ENCODE data around the gene ANKRD6. TPM values are rescaled to one million over a fixed set of nuclear protein-coding genes. Genes with fewer than 3 reads are reported as not detected.

ANKRD6 gene
- total and polyA plus RNA-seq, 7 experiments from 2014 or later: 0.71 to 6.6 (median 3.3) TPM

DNA sequence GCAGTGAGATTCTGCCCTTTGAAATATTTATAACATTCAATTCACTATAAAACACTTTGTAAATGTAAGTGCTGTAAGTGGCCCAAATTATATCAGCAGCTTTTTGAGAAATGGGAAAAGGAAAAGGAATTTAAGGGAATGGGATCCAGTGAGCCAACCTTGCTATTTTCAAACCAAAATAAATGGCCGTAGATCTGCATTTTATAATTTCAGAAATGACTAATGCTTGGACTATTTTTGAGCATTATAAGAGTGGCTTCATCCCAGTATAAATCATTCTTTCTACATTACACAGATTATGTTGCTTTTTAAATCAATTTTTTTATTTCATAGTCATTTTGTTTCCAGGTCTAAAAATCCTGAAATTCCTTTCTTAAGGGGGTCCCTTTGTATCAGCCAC is 49.2 kb downstream of the ANKRD6 start:
- ATAC-seq: no peak
- intact Hi-C loops (cut with micrococcal nuclease): no loop called here
- no peak for DNase-seq
- no peaks in the 10 kb centered on the region for H3K4me1 ChIP-seq (ENCODE audit: control insufficient read depth in 2 of 2, insufficient read depth in 2 of 2, low read length in 2 of 2)
- H3K27me3 Mint-ChIP-seq: peaks cover 0 to 29% (median 0%) of the 10 kb centered on the region in 5 donors
- POLR2A ChIA-PET: no interaction called here
- H3K27me3 ChIP-seq (ENCODE audit: control insufficient read depth in 2 of 2, insufficient read depth in 2 of 2, low read length in 2 of 2): no peaks in the 10 kb centered on the region
- H3K9me3 ChIP-seq (ENCODE audit: control insufficient read depth in 2 of 3, low read length in 3 of 3): no peaks in the 10 kb centered on the region
- H3K4me3 ChIP-seq (ENCODE audit: low read length): no peak overlapping the region
- no peak overlapping the region for H3K4me3 Mint-ChIP-seq
- H3K9me3 Mint-ChIP-seq: peaks cover 0 to 2% (median 0%) of the 10 kb centered on the region in 11 donors
- CTCF ChIA-PET: no interaction called here
- H3K27ac ChIP-seq (ENCODE audit: low read depth, low read length): no peak overlapping the region
- H3K36me3 Mint-ChIP-seq: peaks cover 0 to 3% (median 0%) of the 10 kb centered on the region in 5 donors
- H3K36me3 ChIP-seq (ENCODE audit: control insufficient read depth in 2 of 3, insufficient read depth in 3 of 3, low read length in 3 of 3): no peaks in the 10 kb centered on the region
- peaks cover 0 to 8% (median 0%) of the 10 kb centered on the region in 7 donors for H3K4me1 Mint-ChIP-seq
- no peak overlapping the region for H3K27ac Mint-ChIP-seq

DNA sequence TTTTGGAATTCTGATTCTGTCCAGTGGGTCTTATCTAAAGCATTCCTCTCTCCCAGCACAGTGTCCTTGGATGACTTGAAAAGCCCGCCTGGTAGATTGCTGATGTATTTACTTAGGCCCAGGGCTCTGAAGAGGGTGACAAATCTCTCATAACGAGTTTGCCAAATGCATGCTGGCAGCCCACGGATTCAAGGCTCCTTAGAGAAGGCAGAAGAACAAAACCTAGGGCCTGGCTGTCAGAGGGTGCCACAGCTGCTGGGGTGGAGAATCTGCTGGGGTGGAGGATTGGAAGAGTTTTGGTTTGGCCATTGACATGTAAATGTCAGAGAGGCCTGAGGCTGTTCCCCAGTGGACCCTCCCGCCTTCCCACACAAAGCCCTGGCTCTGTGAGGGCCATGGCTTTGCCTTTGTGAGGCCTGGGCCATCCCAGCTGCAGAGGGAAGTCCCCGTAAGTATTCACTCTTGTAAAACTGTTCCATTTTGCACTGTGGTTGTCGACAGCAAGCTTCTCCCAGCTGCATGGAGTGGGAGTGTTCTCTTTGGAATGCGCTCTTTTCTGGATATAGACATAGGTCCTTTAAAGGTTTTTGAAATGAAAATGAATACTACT is 50.3 kb downstream of the ANKRD6 start:
- no peak overlapping the region for H3K27ac ChIP-seq (ENCODE audit: low read depth, low read length)
- ChIA-PET POLR2A (no interaction called here), CTCF (no interaction called here)
- no peaks in the 10 kb centered on the region for H3K9me3 ChIP-seq (ENCODE audit: control insufficient read depth in 2 of 3, low read length in 3 of 3)
- Mint-ChIP-seq H3K27me3 (peaks cover 0 to 31% (median 0%) of the 10 kb centered on the region in 5 donors), H3K27ac (no peak overlapping the region), H3K36me3 (no peaks in the 10 kb centered on the region), H3K4me1 (peaks cover 0 to 8% (median 0%) of the 10 kb centered on the region in 7 donors), H3K4me3 (no peak overlapping the region), H3K9me3 (no peaks in the 10 kb centered on the region)
- DNase-seq (no peak), ATAC-seq (no peak)
- intact Hi-C loops (cut with micrococcal nuclease): no loop called here
- no peak overlapping the region for H3K4me3 ChIP-seq (ENCODE audit: low read length)
- H3K27me3 ChIP-seq (ENCODE audit: control insufficient read depth in 2 of 2, insufficient read depth in 2 of 2, low read length in 2 of 2): no peaks in the 10 kb centered on the region
- no peaks in the 10 kb centered on the region for H3K4me1 ChIP-seq (ENCODE audit: control insufficient read depth in 2 of 2, insufficient read depth in 2 of 2, low read length in 2 of 2)
- H3K36me3 ChIP-seq (ENCODE audit: control insufficient read depth in 2 of 3, insufficient read depth in 3 of 3, low read length in 3 of 3): no peaks in the 10 kb centered on the region

DNA sequence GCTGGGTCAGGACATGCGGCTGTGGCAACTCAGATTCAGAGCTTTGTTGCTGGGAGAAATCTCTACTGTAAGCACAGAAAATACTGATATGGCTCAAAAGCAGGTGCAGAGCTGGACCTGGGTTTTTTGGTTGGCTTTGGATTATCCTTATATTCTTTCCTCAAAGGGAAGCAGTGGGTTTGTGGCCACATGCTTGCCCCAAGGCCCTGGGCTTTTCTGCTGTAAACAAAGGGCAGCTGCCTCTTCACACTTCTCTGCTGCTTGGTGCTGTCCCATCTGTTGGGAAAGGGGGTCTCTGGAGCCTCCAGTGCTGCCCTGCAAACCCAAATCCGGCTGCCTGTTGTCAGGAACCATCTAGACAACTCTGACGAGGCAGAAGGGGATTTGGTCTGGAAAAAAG is 52.4 kb downstream of the ANKRD6 start:
- Histone ChIP-seq H3K4me3 (ENCODE audit: low read length) (no peak overlapping the region), H3K27me3 (ENCODE audit: control insufficient read depth in 2 of 2, insufficient read depth in 2 of 2, low read length in 2 of 2) (no peaks in the 10 kb centered on the region), H3K4me1 (ENCODE audit: control insufficient read depth in 2 of 2, insufficient read depth in 2 of 2, low read length in 2 of 2) (no peaks in the 10 kb centered on the region), H3K36me3 (ENCODE audit: control insufficient read depth in 2 of 3, insufficient read depth in 3 of 3, low read length in 3 of 3) (no peaks in the 10 kb centered on the region), H3K27ac (ENCODE audit: low read depth, low read length) (no peak overlapping the region), H3K9me3 (ENCODE audit: control insufficient read depth in 2 of 3, low read length in 3 of 3) (no peaks in the 10 kb centered on the region)
- H3K4me3 Mint-ChIP-seq: no peak overlapping the region
- peaks cover 0 to 27% (median 0%) of the 10 kb centered on the region in 5 donors for H3K27me3 Mint-ChIP-seq
- H3K9me3 Mint-ChIP-seq: no peaks in the 10 kb centered on the region
- ChIA-PET POLR2A (interaction anchor here (0.8 kb wide), 1 partner anchor 47 kb away, joined by 3 read pairs; no protein-coding TSS in a partner anchor), CTCF (no interaction called here)
- no peak overlapping the region for H3K27ac Mint-ChIP-seq
- H3K36me3 Mint-ChIP-seq: peaks cover 0 to 4% (median 0%) of the 10 kb centered on the region in 5 donors
- no peak for DNase-seq
- intact Hi-C loops (cut with micrococcal nuclease): no loop called here
- no peak for ATAC-seq
- H3K4me1 Mint-ChIP-seq: no peaks in the 10 kb centered on the region

DNA sequence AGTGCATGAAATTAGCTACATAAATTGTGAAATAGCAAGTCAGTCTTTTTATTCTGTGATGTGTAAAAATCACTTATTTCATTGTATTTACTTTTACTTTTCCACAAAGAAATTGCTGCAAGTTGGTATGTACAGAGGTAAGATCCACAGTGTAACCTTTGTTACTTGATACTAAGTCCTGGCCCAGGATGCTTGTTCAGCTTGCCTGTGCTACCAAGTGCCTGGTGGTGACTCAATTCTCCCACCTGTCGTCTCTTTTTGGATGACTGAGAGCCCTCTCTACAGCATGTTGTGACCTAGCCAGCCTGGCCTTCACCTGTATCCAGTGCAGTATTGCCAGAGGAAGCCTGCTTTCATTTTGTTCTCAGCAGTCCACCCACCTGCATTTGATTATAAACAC is 54.9 kb downstream of the ANKRD6 start:
- Mint-ChIP-seq H3K9me3 (no peaks in the 10 kb centered on the region), H3K4me3 (no peak overlapping the region), H3K27me3 (peaks cover 0 to 17% (median 0%) of the 10 kb centered on the region in 5 donors), H3K36me3 (peaks cover 0 to 4% (median 0%) of the 10 kb centered on the region in 5 donors), H3K27ac (no peak overlapping the region), H3K4me1 (no peaks in the 10 kb centered on the region)
- no peak for ATAC-seq
- no peaks in the 10 kb centered on the region for H3K36me3 ChIP-seq (ENCODE audit: control insufficient read depth in 2 of 3, insufficient read depth in 3 of 3, low read length in 3 of 3)
- H3K4me3 ChIP-seq (ENCODE audit: low read length): no peak overlapping the region
- POLR2A ChIA-PET: no interaction called here
- DNase-seq: no peak
- H3K4me1 ChIP-seq (ENCODE audit: control insufficient read depth in 2 of 2, insufficient read depth in 2 of 2, low read length in 2 of 2): no peaks in the 10 kb centered on the region
- intact Hi-C loops (cut with micrococcal nuclease): no loop called here
- no peaks in the 10 kb centered on the region for H3K27me3 ChIP-seq (ENCODE audit: control insufficient read depth in 2 of 2, insufficient read depth in 2 of 2, low read length in 2 of 2)
- H3K27ac ChIP-seq (ENCODE audit: low read depth, low read length): no peak overlapping the region
- CTCF ChIA-PET: no interaction called here
- H3K9me3 ChIP-seq (ENCODE audit: control insufficient read depth in 2 of 3, low read length in 3 of 3): no peaks in the 10 kb centered on the region

DNA sequence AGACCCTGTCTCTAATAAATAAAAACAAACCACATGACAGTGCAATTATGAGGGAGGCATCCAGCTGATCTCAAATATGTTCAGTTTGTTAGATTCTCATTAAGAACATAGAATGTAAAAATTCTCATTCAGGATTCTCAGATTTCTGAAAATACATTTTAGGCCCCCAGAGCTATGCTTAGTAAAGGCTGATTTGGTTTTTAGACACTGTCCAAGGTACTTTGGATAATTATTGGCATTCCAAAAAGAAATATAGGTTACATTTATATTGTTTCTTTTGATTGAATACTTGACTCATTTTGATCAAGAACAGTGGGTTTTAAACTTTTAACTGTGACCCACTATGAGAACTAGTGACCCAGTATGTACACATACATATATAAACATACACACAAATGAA is 55.5 kb downstream of the ANKRD6 start:
- intact Hi-C loops (cut with micrococcal nuclease): no loop called here
- peaks cover 0 to 2% (median 0%) of the 10 kb centered on the region in 7 donors for H3K4me1 Mint-ChIP-seq
- no peaks in the 10 kb centered on the region for H3K27me3 ChIP-seq (ENCODE audit: control insufficient read depth in 2 of 2, insufficient read depth in 2 of 2, low read length in 2 of 2)
- peaks cover 0 to 15% (median 0%) of the 10 kb centered on the region in 5 donors for H3K27me3 Mint-ChIP-seq
- ATAC-seq: no peak
- H3K27ac Mint-ChIP-seq: no peak overlapping the region
- no peaks in the 10 kb centered on the region for H3K36me3 ChIP-seq (ENCODE audit: control insufficient read depth in 2 of 3, insufficient read depth in 3 of 3, low read length in 3 of 3)
- peaks cover 0 to 4% (median 0%) of the 10 kb centered on the region in 5 donors for H3K36me3 Mint-ChIP-seq
- ChIA-PET CTCF (no interaction called here), POLR2A (no interaction called here)
- no peak overlapping the region for H3K4me3 Mint-ChIP-seq
- H3K27ac ChIP-seq (ENCODE audit: low read depth, low read length): no peak overlapping the region
- H3K4me1 ChIP-seq (ENCODE audit: control insufficient read depth in 2 of 2, insufficient read depth in 2 of 2, low read length in 2 of 2): no peaks in the 10 kb centered on the region
- H3K9me3 ChIP-seq (ENCODE audit: control insufficient read depth in 2 of 3, low read length in 3 of 3): no peaks in the 10 kb centered on the region
- no peaks in the 10 kb centered on the region for H3K9me3 Mint-ChIP-seq
- H3K4me3 ChIP-seq (ENCODE audit: low read length): no peak overlapping the region
- DNase-seq: no peak

DNA sequence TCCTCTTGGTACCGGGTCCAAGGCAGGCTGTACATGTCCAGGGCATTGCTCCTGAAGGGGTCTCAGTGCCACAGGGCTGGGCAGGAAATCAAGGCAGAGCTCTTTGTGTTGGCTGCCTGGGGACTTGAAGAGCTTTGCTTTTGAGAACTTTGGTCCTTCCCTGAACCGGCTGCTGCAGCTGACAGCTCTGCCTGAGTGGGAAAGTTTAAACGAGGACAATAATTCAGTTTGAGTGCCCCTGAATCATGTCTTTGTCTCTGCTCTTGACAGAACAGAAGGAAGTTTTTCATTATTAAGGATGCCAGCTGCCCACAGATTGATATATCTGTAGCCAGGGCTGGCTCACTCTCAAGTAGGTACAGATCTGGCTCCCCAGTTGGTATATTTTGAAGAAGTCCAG is 56.1 kb downstream of the ANKRD6 start:
- no peaks in the 10 kb centered on the region for H3K9me3 ChIP-seq (ENCODE audit: control insufficient read depth in 2 of 3, low read length in 3 of 3)
- DNase-seq (no peak), ATAC-seq (no peak)
- peaks cover 0 to 4% (median 0%) of the 10 kb centered on the region in 7 donors for H3K4me1 Mint-ChIP-seq
- H3K27ac Mint-ChIP-seq: no peak overlapping the region
- H3K36me3 Mint-ChIP-seq: peaks cover 0 to 4% (median 0%) of the 10 kb centered on the region in 5 donors
- no peaks in the 10 kb centered on the region for H3K36me3 ChIP-seq (ENCODE audit: control insufficient read depth in 2 of 3, insufficient read depth in 3 of 3, low read length in 3 of 3)
- no peaks in the 10 kb centered on the region for H3K27me3 ChIP-seq (ENCODE audit: control insufficient read depth in 2 of 2, insufficient read depth in 2 of 2, low read length in 2 of 2)
- no peak overlapping the region for H3K4me3 Mint-ChIP-seq
- H3K4me3 ChIP-seq (ENCODE audit: low read length): no peak overlapping the region
- intact Hi-C loops (cut with micrococcal nuclease): no loop called here
- H3K4me1 ChIP-seq (ENCODE audit: control insufficient read depth in 2 of 2, insufficient read depth in 2 of 2, low read length in 2 of 2): no peaks in the 10 kb centered on the region
- H3K27me3 Mint-ChIP-seq: peaks cover 0 to 15% (median 0%) of the 10 kb centered on the region in 5 donors
- H3K9me3 Mint-ChIP-seq: no peaks in the 10 kb centered on the region
- H3K27ac ChIP-seq (ENCODE audit: low read depth, low read length): no peak overlapping the region
- ChIA-PET CTCF (no interaction called here), POLR2A (no interaction called here)

DNA sequence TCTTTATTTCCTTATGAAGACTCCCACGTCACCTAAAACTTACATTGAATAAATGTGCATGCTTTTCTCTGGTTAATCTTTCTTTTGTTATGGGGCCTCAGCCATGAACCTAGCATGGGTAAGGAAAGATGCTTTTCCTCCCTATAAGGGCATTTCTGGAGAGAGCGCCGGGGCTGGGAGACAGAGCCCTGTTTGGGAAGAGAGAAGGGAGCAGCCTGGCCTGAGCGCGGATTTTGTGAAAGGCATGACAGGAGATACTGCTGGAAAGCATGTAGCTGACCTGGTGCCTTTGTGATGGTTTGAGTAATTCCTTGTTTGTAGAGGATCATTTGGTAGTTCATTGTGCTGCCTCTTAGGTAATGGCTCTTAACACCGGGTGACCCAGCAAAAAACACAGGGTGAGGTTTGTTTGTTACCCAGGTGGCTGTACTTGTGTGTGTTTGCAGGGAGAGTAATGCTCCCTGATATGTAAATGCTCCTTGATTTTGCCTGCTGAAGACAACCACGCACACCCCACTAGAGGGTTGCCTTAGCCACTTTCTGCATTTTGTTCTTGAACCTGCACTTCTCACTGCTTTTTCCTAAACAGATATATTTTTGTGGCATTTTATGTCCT is 59.2 kb downstream of the ANKRD6 start:
- DNase-seq: no peak
- no peaks in the 10 kb centered on the region for H3K4me1 ChIP-seq (ENCODE audit: control insufficient read depth in 2 of 2, insufficient read depth in 2 of 2, low read length in 2 of 2)
- POLR2A ChIA-PET: no interaction called here
- Mint-ChIP-seq H3K27ac (no peak overlapping the region), H3K27me3 (peaks cover 0 to 14% (median 0%) of the 10 kb centered on the region in 5 donors), H3K4me1 (peaks cover 0 to 5% (median 0%) of the 10 kb centered on the region in 7 donors), H3K36me3 (peaks cover 0 to 4% (median 0%) of the 10 kb centered on the region in 5 donors), H3K9me3 (no peaks in the 10 kb centered on the region), H3K4me3 (no peak overlapping the region)
- H3K4me3 ChIP-seq (ENCODE audit: low read length): no peak overlapping the region
- intact Hi-C loops (cut with micrococcal nuclease): no loop called here
- H3K27me3 ChIP-seq (ENCODE audit: control insufficient read depth in 2 of 2, insufficient read depth in 2 of 2, low read length in 2 of 2): no peaks in the 10 kb centered on the region
- H3K27ac ChIP-seq (ENCODE audit: low read depth, low read length): no peak overlapping the region
- ATAC-seq: no peak
- H3K36me3 ChIP-seq (ENCODE audit: control insufficient read depth in 2 of 3, insufficient read depth in 3 of 3, low read length in 3 of 3): no peaks in the 10 kb centered on the region
- CTCF ChIA-PET: no interaction called here
- H3K9me3 ChIP-seq (ENCODE audit: control insufficient read depth in 2 of 3, low read length in 3 of 3): no peaks in the 10 kb centered on the region

Data from naive thymus-derived CD4-positive, alpha-beta T cell (primary cell).